Kidney capillary endothelial cell (primary cell): ENCODE data around the gene BEX3.
"Not testable (repeated sequence)": the region's sequence is repeated elsewhere in the genome, so short reads cannot be mapped to it uniquely, and the experiment has no call there.

ENCODE experiments used
- DNase-seq: peaks from one replicate; pipeline ENCODE4 v3.0.0-alpha.2; 2018; ENCODE audit warnings: low spot score

Gene BEX3

DNA sequence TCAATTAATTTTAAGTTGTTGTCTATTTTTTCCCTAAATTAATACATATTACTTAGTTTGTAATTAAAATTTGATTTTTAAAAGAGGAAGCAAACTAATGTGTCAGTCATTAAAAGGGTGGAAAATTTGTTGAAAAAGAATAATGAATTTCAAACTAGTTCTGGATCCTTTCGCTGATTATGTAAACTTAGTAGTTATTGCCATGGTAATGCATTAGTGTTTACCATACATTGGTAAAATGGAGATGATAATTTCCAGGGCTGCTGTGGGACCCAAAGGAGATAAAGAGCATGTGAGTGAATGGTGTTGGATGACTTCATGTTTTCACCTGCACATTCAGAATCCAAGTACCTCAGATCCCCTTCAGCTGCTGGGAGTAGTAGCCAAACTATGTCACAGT lies 6.5 kb downstream of the BEX3 start:
- no peak for DNase-seq

GRCh38 chrX:103384672-103385071 lies 8.3 kb downstream of the BEX3 start:
- no peak for DNase-seq

GRCh38 chrX:103385283-103385830 lies 9.0 kb downstream of the BEX3 start:
- not testable (repeated sequence) for DNase-seq

DNA sequence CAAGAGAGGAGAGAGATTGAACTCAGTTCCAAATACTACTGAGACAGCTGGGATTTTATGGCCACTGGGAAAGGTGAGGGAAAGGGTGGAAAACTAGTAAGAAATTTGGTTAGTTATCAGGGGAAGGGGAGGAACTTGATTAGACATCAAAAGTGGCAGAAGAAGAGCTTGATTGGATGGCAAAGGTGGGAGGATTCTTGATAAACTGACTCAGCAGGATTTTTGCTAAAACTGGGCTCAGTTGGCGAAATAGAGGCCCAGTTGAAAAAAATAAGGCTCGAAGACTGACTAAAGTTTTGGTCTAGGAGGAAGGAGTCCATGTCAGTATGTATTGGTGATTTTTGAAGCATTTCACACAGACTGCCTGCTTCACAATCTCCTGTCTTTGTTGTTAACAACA lies 10.0 kb downstream of the BEX3 start:
- DNase-seq, result no peak

DNA sequence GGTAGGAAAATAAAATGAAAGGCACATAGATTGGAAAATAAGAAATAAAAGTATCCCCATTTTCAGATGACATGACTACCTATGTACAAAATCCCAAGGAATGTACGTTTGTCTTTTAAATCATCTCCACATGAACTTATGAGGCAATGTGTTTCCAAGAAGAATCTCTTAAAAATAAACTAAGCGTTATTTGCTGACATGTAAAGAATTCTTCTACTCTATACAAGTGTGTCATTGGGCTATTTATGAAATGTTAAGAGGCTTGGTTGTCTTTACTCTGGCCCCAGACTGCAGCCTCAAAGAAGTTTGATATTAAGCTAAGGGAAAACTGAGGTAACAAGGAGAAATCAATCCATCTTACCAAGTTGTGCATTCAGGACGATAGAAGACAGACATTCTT lies 17.1 kb downstream of the BEX3 start:
- DNase-seq, result no peak

DNA sequence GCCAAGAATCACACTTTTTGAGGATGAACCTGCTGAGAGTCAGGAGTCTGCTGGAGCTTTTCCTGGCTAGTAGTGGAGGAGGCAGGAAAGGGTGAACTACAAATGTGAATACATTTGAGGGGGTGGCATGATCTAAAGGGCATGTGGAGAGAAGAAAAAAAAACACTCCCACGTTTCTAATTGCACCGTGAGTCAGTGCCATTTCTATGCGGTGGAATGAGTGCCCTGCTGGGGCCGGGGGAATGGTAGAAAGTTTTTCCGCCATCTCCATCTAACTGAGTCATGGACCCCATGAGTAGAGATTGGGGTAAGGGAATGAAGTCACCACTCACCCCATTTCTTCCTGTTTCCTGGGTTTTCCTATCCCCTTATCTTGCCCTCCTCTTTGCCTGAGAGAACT lies 19.8 kb downstream of the BEX3 start:
- DNase-seq, result no peak

GRCh38 chrX:103396660-103397059 lies 20.3 kb downstream of the BEX3 start:
- no peak for DNase-seq

- DNase-seq, result no peak
Measured at GRCh38 chrX:103397707-103398106, 21.4 kb downstream of the BEX3 start.

DNA sequence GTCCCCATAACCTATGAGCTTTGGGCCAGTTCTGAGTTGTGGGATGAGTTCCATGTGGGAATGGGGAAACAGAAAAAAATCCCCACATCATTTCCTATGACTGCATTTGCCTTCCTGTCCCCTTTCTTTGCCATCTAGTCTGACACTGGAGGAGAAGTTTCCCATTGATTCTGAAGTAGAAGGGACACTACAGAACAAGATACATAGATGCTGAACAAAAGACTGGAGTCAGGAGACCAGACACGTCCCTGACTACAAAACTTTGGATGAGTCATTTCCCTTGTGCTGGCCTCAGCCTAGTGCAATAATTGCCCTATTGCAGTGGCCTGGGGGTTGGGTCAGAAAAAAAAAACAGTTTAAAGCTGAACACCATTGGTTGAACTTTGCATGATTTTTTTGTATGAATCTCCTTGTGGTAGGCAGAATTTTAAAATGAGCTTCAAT lies 22.1 kb downstream of the BEX3 start:
- peak; percentile 69 for DNase-seq

DNA sequence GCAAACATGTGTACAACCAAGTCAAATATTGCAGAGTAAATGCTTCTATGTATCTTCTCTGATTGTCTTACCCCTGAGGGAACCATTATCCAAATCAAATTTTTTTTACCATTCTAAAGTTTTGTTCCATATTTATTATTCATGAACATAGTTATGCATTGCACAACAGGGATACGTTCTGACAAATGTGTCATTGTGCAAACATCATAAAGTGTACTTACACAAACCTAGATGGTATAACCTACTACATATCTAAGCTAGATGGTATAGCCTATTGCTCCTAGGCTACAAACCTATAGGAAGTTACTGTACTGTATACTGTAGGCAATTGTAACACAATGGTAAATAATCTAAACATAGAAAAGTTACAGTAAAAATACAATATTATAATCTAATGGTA lies 23.4 kb downstream of the BEX3 start:
- DNase-seq, result no peak

DNA sequence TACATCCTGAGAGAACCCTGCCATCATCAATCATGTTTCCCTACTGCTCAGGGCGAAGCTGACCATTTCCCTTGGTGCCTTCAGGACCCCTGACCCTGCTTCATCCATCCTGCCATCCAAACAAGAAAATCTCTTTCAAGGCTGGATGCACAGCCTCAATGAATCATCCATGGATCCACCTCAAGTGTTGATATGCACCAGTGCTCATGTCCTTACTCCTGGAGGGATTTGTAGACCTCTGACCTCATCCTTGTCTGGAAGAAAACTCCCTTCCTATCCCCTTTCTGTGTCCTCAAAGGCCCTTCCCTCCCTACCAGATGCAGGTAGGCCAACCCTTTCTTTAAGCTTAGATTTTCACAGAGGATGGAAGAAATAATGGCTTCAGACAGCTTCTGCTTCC lies 24.6 kb downstream of the BEX3 start:
- DNase-seq, result no peak

- peak; percentile 80 for DNase-seq
Measured at GRCh38 chrX:103404231-103405008, 28.1 kb downstream of the BEX3 start.

GRCh38 chrX:103405009-103405333 lies 28.6 kb downstream of the BEX3 start:
- no peak for DNase-seq

DNA sequence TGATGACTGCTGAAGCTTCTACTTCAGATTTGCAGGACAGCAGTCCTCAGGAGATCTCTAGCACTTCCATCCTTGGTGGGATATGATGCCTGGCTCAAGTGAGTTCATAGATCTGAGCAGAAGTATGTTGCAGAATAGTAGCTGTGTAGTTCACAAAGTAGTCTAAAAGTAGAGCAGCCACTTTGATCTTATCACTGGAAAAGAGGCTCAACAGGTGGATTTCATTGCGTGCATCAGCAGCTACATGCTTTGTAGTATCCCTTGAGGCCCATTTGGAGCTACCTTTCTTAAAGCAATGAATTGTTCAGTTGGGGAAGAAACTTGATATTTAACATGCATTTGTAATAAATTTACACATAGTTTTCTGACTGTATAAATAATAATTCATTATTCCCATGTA lies 29.9 kb downstream of the BEX3 start:
- DNase-seq, result no peak

DNA sequence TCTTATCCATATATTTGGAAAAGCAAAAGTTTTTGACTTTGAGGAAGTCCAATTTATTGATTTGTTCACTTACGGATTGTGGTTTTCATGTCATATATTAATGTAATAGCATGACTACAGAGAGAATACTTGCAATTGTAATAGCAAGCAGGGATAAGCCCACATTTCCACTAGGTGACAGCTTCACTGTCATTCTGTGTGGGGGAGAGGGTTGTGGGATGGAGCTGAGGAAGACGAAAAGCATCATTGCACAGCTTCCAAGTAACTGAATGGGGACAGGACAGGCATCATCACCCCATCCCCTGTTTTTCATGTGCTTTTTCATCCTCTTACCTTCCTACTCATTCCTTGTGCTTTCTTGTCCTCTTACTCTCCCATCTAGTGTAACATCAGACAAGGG lies 31.4 kb downstream of the BEX3 start:
- no peak for DNase-seq

- DNase-seq, result not testable (repeated sequence)
Measured at GRCh38 chrX:103411721-103412120, 35.4 kb downstream of the BEX3 start.

DNA sequence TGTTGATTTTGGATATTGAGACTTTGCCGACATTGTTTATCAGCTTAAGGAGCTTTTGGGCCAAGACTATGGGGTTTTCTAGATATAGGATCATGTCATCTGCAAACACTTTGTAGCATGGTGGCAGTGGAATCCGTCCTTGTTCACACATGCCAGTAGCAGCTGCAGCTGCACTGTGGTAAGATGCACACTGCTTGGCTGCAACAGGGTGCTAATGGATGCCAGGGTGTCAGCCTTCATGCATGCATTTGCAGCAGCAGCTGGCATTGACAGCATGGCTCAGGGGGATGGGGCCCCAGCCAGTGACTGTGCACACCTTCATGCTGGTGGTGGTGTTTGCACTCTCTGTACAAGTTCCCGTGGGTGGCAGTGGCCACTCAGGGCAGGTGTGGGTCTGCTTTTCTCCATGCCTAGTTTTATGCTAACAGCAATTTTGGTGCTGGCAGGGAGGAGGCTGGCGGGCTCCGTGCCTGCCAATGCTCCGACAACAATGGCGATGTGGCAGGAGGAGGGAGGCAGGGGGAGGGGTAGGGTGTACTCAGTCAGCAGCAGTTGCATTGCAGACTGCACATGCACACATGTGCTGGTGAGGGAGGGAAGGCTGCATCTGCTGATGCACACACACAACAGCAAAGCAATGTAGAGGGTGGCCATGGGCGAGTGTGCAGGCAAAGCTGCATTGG lies 37.5 kb downstream of the BEX3 start:
- no peak for DNase-seq

GRCh38 chrX:103414561-103414960 lies 38.2 kb downstream of the BEX3 start:
- DNase-seq, result no peak

DNA sequence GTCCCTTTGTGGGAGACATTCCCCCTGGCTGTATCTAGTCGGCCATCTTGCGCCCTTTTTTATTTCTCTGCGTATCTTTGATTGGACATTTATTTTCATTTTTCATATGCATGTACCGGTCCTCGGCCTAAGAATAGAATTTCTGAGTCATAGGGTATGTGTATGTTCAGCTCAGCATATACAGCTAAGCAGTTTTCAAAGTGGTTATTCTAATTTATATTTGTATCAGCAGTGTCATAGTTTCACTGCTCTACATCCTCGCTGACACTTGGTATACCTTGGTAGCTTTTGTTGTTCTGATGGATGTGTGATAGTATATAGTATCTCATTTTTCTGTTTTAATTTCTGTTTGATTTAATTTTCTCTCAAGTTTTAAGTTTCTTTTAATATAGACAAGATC lies 38.7 kb downstream of the BEX3 start:
- no peak for DNase-seq

DNA sequence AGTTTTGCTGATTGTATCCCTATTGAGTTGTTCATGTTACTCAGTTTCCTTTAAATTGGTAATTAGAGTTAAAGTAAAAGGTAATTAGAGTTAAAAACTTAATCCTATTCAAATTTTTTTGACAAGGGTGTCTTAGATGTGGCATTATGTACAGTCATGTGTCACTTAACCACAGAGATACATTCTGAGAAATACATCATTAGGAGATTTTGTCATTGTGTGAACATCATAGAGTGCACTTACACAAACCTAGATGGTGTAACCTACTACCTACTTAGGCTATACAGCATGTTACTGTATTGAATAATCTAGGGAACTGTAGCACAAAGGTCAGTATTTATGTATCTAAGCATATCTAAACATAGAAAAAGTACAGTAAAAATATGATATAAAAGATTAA lies 39.2 kb downstream of the BEX3 start:
- no peak for DNase-seq

- no peak for DNase-seq
Measured at GRCh38 chrX:103417370-103417769, 41.0 kb downstream of the BEX3 start.

GRCh38 chrX:103417933-103418332 lies 41.6 kb downstream of the BEX3 start:
- DNase-seq, result no peak

DNA sequence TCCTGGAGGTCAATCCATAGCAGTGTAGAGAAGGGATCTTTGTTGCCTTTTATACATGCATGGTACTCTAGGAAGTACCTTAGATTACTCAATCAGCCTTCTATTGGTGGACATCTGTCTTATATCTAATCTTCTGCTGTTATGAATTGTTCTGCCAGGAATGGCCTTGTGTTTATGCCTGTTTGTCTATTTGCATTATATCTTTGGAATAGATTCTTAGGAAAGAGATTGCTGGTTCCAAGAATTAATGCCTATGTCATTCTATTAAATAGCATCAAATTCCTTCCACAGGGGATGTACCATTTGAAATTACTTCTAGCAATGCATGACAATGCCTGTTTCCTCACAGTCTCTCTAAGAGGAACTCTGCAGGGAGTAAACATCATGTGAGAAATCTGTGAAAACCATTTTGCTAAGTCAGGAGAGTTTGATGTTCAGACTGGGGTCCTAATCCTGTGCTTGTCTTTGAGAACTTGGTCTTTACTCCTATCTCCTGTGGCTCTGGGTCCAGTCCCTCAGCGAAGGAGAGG lies 42.5 kb downstream of the BEX3 start:
- DNase-seq, result no peak
